Measurements from ENCODE around the gene GRIN2D. TPM values are rescaled to one million over a fixed set of nuclear protein-coding genes. Genes with fewer than 3 reads are reported as not detected.

The GRIN2D gene
- total RNA-seq, 3 donors from 2014 or later: 0.26 to 0.46 (median 0.35) TPM

DNA sequence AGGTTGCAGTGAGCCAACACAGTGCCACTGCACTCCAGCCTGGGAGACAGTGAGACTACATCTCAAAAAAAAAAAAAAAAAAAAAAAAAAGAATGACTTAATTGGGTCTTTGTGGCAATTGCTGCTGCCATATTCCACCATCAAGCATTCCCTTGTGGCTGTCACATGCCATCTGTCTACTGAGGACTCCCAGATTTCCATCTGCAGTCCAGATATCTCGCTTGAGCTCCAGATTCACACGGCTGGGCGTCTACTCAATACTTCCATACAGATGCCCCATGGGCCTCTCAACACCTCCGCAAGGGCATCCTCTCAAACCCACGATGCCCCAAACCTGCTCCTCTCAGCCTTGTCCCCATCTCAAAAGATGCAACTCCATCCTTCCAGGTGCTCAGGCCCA, 42.6 kb upstream of the GRIN2D start:
- H3K4me1 ChIP-seq (ENCODE audit: low read depth): no peaks in the 10 kb centered on the region
- TF ChIP-seq CTCF (IDR thresholded peaks at IDR 0.05): no peak

GRCh38 chr19:48351341-48351752, 42.1 kb upstream of the GRIN2D start:
- H3K36me3 ChIP-seq (ENCODE audit: low read depth): no peaks in the 10 kb centered on the region
- DNase-seq (peak; percentile 79 to 90 (median 90)), ATAC-seq (peak; percentile 97)
- peak; percentile 84 for TF ChIP-seq CTCF (IDR thresholded peaks at IDR 0.05)
- no peaks in the 10 kb centered on the region for H3K4me1 ChIP-seq (ENCODE audit: low read depth)
- no peak overlapping the region for H3K4me3 ChIP-seq
- H3K9me3 ChIP-seq: no peaks in the 10 kb centered on the region
- intact Hi-C loops (cut with DNase I, micrococcal nuclease): no loop called here

More for the DNA sequence above, 42.6 kb upstream of the GRIN2D start:
- intact Hi-C loops (cut with DNase I, micrococcal nuclease): no loop called here
- Histone ChIP-seq H3K4me3 (no peak overlapping the region), H3K36me3 (ENCODE audit: low read depth) (no peaks in the 10 kb centered on the region), H3K9me3 (no peaks in the 10 kb centered on the region)
- ATAC-seq (no peak), DNase-seq (no peak)

DNA sequence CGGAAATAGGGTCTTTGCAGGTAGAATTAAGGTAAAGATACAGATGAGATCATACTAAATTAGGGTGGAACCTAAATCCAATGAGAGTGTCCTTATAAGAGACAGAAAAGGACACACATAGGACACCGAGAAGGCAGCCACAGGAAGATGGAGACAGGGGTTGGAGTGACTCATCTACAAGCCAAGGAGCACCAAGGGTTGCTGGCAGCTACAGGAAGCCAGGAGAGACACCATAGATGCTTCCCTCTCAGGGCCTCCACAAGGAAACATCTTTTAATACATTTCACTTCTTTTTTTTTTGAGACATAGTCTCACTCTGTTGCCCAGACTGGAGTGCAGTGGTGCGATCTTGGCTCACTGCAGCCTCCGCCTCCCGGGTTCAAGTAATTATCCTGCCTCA, 39.8 kb upstream of the GRIN2D start:
- Histone ChIP-seq H3K4me3 (no peak overlapping the region), H3K36me3 (ENCODE audit: low read depth) (no peaks in the 10 kb centered on the region), H3K4me1 (ENCODE audit: low read depth) (no peaks in the 10 kb centered on the region), H3K9me3 (no peaks in the 10 kb centered on the region)
- TF ChIP-seq CTCF (IDR thresholded peaks at IDR 0.05): no peak
- DNase-seq (no peak), ATAC-seq (no peak)
- intact Hi-C loops (cut with DNase I, micrococcal nuclease): no loop called here

GRCh38 chr19:48354332-48354992, 39.0 kb upstream of the GRIN2D start:
- intact Hi-C loops (cut with DNase I, micrococcal nuclease): no loop called here
- Histone ChIP-seq H3K4me1 (ENCODE audit: low read depth) (no peaks in the 10 kb centered on the region), H3K36me3 (ENCODE audit: low read depth) (no peaks in the 10 kb centered on the region), H3K9me3 (no peaks in the 10 kb centered on the region), H3K4me3 (no peak overlapping the region)
- TF ChIP-seq CTCF (IDR thresholded peaks at IDR 0.05): no peak
- no peak for ATAC-seq
- DNase-seq: no peak

DNA sequence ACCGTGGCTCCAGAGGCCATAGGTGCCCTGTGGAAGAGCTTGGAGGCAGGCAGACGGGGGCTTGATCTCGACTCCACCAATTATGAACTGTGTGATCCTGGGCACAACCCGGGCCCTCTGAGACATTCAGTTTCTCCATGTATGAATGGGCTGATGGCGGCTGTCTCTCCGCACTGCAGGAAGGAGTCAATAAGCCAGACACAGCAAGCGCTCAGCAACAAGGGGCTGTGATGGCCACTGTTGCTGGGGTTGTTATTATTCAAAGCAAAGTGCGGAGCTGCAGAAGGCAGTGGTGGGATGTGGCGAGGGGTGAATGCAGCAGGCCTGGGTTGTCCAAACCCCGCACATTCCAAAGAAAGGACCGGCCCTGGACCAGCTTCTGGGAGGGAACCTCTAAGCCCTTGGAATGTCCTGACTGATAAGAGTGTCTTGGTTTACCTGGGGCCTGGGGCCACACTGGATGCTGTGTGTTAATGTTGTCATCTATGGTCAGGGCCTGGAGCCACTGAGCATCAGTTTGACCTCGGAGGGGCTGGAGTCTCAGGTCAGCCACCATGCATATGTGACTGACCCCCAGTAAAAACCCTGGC, 38.0 kb upstream of the GRIN2D start:
- no peak for DNase-seq
- intact Hi-C loops (cut with DNase I, micrococcal nuclease): no loop called here
- H3K36me3 ChIP-seq (ENCODE audit: low read depth): no peaks in the 10 kb centered on the region
- no peaks in the 10 kb centered on the region for H3K9me3 ChIP-seq
- H3K4me1 ChIP-seq (ENCODE audit: low read depth): no peaks in the 10 kb centered on the region
- no peak for ATAC-seq
- H3K4me3 ChIP-seq: no peak overlapping the region
- no peak for TF ChIP-seq CTCF (IDR thresholded peaks at IDR 0.05)
